Right renal pelvis (tissue), 4 donors: Measurements from ENCODE around the gene KIRREL3. TPM values are rescaled to one million over a fixed set of nuclear protein-coding genes. Genes with fewer than 3 reads are reported as not detected.

Source experiments
- DNase-seq, 4 donors: peaks; one replicate each; pipeline ENCODE4 v3.0.0-alpha.2; 2013; ENCODE audit warnings: low read depth in 4 of 4, low spot score in 3 of 4, missing footprints in 1 of 4
- polyA plus RNA-seq, 4 donors: library from polyadenylated mRNA; unstranded; fragments of 120-200 nt; gene quantifications; one replicate each; pipeline ENCODE4 v1.2.1, GENCODE V29; 2013; ENCODE audit not compliant: insufficient read length in 4 of 4

KIRREL3 gene
- polyA plus RNA-seq, 4 donors, result 1.4 to 2.3 (median 1.8) TPM

- no peak for DNase-seq
Measured at GRCh38 chr11:126653040-126653439, 347.5 kb downstream of the KIRREL3 start.

DNA sequence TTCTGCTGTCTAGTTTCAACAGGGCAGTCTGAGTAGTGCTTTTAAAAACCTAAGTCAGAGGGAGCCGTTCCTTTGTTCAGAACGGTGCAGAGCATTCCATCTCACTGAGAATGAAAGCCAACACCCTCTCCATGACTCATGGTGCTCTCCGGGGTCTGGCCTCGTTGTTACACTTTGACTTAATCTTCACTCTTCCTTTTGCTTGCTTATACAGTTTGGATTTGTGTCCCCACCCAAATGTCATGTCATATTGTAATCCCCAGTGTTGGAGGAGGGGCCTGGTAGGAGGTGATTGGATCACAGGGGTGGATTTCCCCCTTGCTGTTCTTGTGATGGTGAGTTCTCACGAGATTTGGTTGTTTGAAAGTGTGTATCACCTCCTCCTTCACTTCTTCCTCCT, 352.8 kb downstream of the KIRREL3 start:
- DNase-seq, result no peak

DNA sequence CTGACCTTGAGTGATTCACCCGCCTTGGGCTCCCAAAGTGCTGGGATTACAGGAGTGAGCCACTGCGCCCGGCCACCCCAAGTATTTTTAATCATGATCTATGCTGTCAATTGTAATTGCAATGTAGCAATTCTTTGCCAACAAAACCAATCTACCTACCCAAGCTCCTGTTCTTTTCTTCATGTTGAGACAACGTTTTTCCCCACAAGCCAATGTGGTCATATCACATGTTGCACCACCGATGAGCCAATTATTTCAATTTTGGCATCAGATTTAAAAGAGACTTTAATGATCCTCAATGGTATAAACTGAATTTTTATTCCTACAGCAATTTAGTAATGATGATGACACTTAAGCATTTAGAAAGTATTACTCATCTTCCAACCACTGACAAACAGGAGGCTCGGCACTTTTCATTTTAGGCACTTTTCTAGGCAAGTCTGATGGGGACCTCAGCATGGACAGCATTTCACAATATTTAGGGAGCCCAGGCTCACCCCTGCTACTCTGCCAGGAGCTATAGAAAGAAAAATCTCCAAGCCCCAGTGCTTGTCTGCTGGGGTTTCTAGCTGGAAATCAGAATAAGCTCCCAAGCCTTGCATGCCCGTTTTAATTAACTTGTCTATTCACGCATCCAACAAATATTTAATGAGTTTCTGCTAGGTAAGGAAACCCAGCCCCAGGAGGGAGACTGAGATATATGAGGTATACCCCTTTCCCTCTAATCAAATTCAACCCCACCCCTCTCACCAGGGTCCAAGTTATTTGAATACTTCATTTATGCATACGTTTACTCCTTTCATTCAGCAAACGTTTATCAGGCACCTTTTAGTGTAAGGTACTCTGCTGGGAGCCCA, 353.6 kb downstream of the KIRREL3 start:
- no peak for DNase-seq

DNA sequence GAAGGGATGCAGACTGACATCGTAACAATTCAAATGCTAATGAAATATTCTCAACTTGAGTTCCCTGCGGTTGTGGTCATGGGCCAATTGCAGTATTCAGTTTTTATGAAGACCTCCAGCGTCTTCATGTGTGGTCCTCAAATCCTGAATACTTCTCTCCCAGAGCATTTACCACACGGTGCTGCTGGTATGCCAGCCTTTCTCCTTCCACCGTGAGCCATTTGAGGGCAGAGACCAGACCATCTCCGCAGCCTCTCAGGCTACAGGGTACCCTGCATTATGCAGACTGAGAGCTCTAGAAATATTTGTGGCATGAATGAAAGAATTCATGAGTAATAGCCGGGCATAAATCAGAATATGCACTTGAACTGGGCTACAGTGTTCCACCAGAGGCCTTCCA, 355.4 kb downstream of the KIRREL3 start:
- DNase-seq, result no peak

DNA sequence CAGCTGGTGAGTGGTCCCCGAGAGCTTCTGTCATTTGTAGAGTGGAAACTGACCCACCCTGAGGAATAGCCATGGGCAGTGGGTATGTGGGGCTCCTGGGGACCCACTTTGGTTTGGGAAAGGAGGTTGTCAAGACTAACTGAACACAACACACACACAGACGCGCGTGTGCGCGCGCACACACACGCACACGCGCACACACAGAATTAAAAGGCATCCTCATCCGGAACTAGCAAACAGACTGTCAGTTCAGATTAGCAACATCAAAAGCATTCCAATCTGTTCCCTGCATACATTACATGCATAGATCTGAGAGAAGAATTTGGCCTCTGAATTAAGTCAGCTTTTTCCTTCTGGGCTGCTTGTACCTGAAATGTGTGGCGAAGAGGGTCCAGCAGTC, 360.4 kb downstream of the KIRREL3 start:
- DNase-seq, result no peak

- DNase-seq, result no peak
Measured at GRCh38 chr11:126639692-126640091, 360.9 kb downstream of the KIRREL3 start.

GRCh38 chr11:126638648-126639047, 361.9 kb downstream of the KIRREL3 start:
- DNase-seq, result no peak

DNA sequence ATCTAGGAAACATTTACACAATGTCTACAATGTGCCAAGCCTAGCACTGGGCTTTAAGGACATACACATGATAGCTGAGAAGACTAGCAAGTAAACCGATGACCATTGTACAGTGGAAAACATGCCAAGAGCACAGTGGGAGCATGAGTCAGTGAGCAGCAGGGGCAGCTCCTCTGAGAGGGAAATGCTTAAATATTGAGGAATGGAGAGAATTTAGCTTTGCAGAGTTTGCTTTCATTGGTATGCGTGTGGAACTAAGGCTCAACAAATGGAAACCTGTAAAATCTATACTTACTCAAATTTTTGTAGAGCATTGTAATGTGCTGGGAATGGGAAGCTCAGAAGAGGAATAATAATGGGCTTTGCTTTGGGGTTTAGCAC, 362.8 kb downstream of the KIRREL3 start:
- DNase-seq, result no peak

GRCh38 chr11:126636911-126637794, 363.4 kb downstream of the KIRREL3 start:
- no peak for DNase-seq

- DNase-seq, result no peak
Measured at GRCh38 chr11:126635511-126635910, 365.1 kb downstream of the KIRREL3 start.

- DNase-seq, result no peak
Measured at GRCh38 chr11:126634963-126635362, 365.6 kb downstream of the KIRREL3 start.

- DNase-seq, result no peak
Measured at GRCh38 chr11:126633330-126633729, 367.2 kb downstream of the KIRREL3 start.

DNA sequence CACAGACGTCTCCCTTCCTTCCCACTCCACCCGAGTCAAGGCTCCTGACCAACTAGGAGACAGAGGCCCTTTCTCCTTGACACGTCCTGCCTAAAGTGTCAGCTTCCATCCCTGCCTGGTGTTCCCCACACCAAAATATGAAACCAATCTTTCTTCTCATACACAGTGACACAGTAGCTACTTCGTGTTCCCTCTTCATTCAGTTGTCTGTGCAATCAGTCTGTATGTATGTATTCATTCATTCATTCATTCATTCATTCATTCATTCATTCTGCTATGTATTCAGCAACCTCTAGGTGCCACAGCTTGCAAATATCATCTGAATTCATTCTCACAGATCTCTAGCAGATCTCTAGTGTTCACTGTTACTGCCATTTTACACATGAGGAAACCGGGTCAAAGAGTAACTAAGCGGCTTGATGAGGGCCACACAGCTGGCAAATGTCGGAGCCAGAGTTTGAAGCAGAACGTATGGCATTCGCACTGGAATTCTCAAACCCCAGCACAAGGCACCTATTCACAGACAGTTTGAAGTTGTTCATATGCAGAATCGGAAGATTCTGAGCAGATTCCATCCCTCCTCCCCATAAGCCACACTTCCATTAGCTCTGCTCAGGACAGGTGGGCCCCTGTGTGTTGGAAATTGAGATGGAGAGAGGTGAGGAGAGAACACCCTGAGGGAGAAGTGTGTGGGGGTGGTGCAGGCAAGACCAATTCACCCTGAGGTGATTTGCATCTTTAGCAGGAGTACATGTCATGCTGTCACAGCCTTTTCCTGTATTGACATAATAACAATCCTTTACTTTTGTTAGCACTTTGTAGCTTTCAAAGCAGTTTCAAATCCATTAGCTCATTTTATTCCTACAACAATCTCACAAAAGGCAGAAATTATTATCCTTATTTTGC, 369.4 kb downstream of the KIRREL3 start:
- no peak for DNase-seq

DNA sequence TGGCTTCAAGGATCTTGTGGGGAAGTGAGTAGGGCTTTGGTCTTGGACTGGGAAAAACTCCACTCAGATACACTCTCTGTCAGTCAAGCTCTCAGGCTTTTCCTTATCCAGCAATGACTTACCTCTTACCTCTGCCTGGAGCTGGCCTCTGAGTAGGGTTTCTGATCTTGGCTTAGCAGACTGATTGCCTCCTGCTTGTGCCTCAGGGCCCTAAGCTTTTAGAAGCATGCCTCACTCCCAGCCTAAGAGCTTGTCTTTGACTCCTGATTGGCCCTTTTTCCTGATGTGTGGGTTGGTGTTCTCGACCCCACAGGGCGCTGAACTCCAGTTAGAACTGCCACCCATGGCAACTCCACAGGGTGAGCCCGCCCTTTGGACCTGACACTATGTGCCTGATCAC, 370.1 kb downstream of the KIRREL3 start:
- DNase-seq, result no peak

DNA sequence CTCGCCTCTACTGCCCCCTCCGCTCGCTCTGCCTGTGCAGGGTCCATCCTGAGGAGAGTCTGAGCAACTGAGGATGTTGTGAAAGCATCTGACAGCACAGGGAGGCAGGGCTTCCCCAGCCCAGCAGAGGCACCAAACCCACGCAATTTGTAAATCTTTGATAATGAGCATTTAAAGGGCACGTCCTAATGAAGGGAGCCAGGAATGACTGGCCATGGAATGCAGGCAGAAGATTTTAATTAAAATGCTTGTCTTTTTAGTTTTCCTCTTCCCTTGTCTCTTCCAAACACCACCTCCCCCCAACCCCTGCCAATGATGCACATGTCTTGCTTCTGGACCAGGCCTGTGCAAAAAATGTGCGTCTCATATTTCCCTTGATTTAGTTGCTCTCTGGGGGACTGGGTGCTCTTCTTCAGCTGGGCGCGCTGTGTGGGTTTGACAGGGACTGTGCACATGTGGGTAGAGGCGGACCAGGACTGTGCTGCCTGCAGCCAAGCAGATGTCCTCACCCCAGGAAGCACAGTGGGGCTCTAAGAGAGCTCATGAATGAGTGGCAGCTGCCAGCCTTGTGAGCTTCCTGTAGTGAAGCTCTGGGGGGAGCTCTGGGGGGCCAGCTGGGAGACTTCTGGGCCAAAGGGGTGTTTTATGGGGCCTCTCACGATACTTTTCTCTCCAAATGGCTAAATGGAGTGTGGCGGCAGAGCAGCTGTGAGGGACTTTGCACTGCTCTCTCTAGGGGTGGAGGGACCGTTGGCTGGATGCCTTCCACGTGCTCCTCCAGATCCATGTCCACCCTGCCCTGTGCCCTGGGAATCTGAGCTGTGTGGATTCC, 371.6 kb downstream of the KIRREL3 start:
- DNase-seq, result no peak

GRCh38 chr11:126628450-126628789, 372.1 kb downstream of the KIRREL3 start:
- no peak for DNase-seq

DNA sequence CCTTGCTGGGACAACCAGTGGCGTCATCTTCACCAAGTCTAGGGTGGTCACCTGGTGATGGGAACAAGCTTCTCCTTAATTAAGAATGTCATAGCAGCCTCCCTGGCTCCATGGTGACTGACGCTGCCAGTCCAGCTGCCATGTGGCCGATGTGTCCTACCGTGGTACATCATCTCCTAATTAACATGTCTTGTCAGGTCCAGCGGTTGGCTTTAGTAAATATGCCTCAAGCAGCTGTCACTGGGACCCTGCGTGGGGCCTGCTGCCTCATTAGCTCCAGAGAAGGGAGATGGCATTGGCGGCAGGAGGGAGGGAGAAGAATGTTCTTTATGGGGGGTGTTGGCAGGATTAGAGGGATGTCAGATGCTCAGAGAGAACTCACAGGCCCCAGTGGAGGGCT, 373.1 kb downstream of the KIRREL3 start:
- no peak for DNase-seq

DNA sequence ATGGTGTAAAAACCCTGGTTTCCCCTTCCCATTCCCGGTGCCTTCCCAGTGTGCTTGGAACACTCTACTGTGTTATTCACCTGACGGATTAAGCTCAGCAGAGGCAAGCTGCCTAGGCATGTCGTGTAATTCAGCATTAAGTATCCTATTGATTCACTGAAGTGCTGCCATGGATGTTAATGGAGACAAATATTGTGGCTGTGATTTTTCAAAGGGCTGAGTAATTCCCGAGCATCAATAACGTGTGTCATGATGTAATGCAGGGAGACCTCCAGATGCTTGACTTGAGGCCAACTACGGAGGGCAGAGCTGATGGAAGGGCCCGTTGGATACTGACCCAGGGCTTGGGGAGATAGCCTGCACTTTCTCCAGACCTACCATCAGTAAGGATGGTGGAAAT, 376.1 kb downstream of the KIRREL3 start:
- DNase-seq, result no peak

DNA sequence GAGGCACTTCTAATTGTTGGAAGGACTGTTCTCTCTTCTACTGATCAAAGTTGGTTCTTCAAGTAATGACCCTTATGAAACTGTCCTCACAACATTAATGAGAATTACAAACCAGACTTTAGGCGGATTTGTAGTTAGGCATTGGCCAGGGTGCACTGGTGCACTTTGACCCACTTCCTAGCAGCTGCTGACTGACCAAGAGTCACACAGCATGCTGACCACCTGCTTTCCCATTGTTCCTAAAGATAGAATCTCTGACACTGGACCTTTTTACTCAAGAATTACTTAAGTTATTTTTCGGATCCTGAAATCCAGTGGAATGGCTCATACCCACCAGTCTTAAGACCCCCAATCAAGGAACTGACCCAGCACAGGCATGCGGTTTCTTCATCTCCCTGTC, 381.1 kb downstream of the KIRREL3 start:
- DNase-seq, result no peak

GRCh38 chr11:126615845-126616244, 384.7 kb downstream of the KIRREL3 start:
- no peak for DNase-seq
